ENCODE measurements around the gene NOP53. TPM values are rescaled to one million over a fixed set of nuclear protein-coding genes. Genes with fewer than 3 reads are reported as not detected.

Gene NOP53
- 48.5 and 98.0 TPM in 2 replicates for total RNA-seq

DNA sequence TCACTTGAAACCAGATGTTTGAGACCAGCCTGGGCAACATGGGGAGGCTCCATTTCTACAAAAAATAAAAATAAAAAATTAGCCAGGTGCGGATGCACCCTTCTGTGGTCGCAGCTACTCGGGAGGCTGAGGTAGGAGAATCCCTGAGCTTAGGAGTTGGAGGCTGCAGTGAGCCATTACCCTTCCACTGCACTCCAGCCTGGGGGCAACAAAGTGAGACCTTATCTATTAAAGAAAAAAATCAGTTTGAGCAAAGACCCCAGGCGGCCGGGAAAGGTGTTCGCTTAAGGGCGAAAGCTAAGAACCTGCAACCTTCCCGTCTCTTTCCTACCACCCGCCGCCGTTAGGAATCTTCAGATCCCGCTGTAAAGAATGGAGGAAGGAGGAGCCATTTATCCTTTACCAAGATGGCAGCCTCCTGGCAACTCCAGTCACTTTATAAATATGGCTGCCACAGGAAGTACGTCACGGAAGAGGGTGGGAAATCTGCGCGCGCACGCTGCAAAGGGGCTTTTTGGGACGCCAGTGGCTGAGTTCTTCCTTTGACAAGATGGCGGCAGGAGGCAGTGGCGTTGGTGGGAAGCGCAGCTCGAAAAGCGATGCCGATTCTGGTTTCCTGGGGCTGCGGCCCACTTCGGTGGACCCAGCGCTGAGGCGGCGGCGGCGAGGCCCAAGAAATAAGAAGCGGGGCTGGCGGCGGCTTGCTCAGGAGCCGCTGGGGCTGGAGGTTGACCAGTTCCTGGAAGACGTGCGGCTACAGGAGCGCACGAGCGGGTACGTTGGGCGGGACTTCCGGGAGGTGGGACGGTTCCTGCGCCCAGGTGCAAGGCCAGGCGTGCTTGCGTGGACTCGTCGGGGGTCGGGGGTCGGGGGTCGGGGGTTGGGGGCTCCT lies at the start of gene NOP53:
Gene NOP53, plus strand, starts transcription at position 537 of the 892 bp plus-strand sequence. Its CDS starts 14 bp downstream, at position 551.

GRCh38 chr19:47713046-47714021 lies 32.0 kb upstream of the NOP53 start, which contains the start of gene EHD2:
Gene EHD2 (plus strand): TSS chr19:47713422. CDS start chr19:47716613, 3,191 bp downstream.

DNA sequence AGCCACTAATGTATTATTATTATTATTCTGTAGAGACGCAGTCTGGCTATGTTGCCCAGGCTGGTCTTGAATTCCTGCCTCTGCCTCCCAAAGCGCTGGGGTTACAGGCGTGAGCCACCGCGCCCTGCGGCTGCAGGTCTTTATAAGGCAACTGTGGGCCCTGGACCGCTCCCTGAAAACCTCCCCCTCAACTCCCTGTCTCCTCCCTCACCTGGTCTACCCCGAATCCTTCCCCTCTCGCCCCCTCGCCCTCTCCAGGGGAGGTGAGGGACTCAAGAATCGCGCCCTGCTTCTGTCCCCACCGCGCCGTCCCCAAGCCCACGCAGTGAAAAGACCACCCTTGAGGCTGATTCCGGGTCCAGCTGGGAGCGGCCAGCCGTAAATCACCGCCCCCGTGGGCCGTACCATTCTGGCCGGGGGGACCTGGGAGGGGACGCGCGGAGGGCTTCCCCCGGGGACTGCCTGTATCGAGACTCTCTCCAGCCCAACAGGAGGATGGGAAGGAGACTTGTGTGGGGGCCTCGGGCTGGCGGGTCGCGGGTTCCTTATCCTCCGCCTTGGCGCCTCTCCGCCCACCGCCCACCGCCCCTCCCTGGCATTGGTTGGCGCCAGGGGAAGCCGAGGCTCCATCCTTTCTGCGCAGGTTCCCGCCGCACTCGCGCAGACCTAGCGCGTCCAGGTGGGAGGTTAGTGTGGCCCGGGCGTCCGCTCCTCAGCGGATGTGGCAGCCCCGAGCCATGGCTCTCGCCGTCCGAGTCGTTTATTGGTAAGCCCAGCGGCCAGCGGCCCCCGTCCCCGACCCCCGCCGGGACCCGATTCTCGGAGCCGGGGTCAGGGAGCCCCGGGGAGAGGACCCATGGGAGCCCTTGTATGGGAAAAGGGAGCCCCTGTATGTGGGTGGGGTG lies 33.0 kb downstream of the NOP53 start, which contains the start of gene SELENOW:
Gene SELENOW, plus strand, starts transcription at position 655 of the 905 bp plus-strand sequence. Its CDS starts 83 bp downstream, at position 738.

GRCh38 chr19:47804451-47804850 lies 59.1 kb downstream of the NOP53 start, which contains the start of gene TPRX1:
Gene TPRX1 (minus strand): TSS chr19:47804551. CDS start chr19:47804539, 12 bp downstream.

Other genes with a start within 250 kb of the NOP53 start
- gene NAPA, start 230.5 kb upstream of the NOP53 start, total RNA-seq, result 64.0 and 64.6 TPM in 2 replicates
- gene ZNF541, start 172.4 kb upstream of the NOP53 start, total RNA-seq, result under 0.01 and 0.85 TPM in 2 replicates
- 2.0 and 3.1 TPM in 2 replicates for gene BICRA, start 136.4 kb upstream of the NOP53 start, total RNA-seq
- 110 and 113 TPM in 2 replicates for gene EHD2, start 32.1 kb upstream of the NOP53 start, total RNA-seq
- 246 and 264 TPM in 2 replicates for gene SELENOW, start 33.2 kb downstream of the NOP53 start, total RNA-seq
- not detected in 2 replicates for gene TPRX1, start 59.0 kb downstream of the NOP53 start, total RNA-seq
- not detected in 2 replicates for gene CRX, start 76.4 kb downstream of the NOP53 start, total RNA-seq
- gene TPRX2, start 113.7 kb downstream of the NOP53 start, total RNA-seq, result not detected in 2 replicates
- not detected in 2 replicates for gene SULT2A1, start 140.8 kb downstream of the NOP53 start, total RNA-seq
- not detected in 2 replicates for gene BSPH1, start 246.6 kb downstream of the NOP53 start, total RNA-seq
- not detected in 2 replicates for gene ELSPBP1, start 249.1 kb downstream of the NOP53 start, total RNA-seq